ENCODE data around the gene FANCI.

The FANCI gene

GRCh38 chr15:89330881-89331595, 87.3 kb downstream of the FANCI start:
- DNase-seq (ENCODE audit: low read depth in 4 of 4, low spot score in 1 of 4), result no peak

- DNase-seq (ENCODE audit: low read depth in 4 of 4, low spot score in 1 of 4), result no peak
Observed at GRCh38 chr15:89332446-89332845, 88.7 kb downstream of the FANCI start.

GRCh38 chr15:89333011-89333860, 89.5 kb downstream of the FANCI start:
- DNase-seq (ENCODE audit: low read depth in 4 of 4, low spot score in 1 of 4), result no peak

- DNase-seq (ENCODE audit: low read depth in 4 of 4, low spot score in 1 of 4), result no peak
Observed at GRCh38 chr15:89333959-89334509, 90.3 kb downstream of the FANCI start.

- DNase-seq (ENCODE audit: low read depth in 4 of 4, low spot score in 1 of 4), result peak; percentile 89 to 99 (median 98)
Observed at GRCh38 chr15:89334510-89335297, 90.9 kb downstream of the FANCI start, which contains the start of gene POLG. Gene POLG, minus strand, starts transcription at chr15:89334824. Its CDS starts 1,070 bp downstream, at chr15:89333754.

GRCh38 chr15:89335298-89336041, 91.7 kb downstream of the FANCI start:
- peak in 1 of 4 experiments; percentile 16 for DNase-seq (ENCODE audit: low read depth in 4 of 4, low spot score in 1 of 4)

GRCh38 chr15:89338036-89338435, 94.3 kb downstream of the FANCI start:
- no peak for DNase-seq (ENCODE audit: low read depth in 4 of 4, low spot score in 1 of 4)

- no peak for DNase-seq (ENCODE audit: low read depth in 4 of 4, low spot score in 1 of 4)
Observed at GRCh38 chr15:89340573-89340972, 96.8 kb downstream of the FANCI start.

GRCh38 chr15:89341316-89342005, 97.7 kb downstream of the FANCI start:
- no peak for DNase-seq (ENCODE audit: low read depth in 4 of 4, low spot score in 1 of 4)

GRCh38 chr15:89342840-89343239, 99.1 kb downstream of the FANCI start:
- DNase-seq (ENCODE audit: low read depth in 4 of 4, low spot score in 1 of 4), result no peak

- no peak for DNase-seq (ENCODE audit: low read depth in 4 of 4, low spot score in 1 of 4)
Observed at GRCh38 chr15:89345248-89345647, 101.5 kb downstream of the FANCI start.

- no peak for DNase-seq (ENCODE audit: low read depth in 4 of 4, low spot score in 1 of 4)
Observed at GRCh38 chr15:89346516-89347231, 102.9 kb downstream of the FANCI start.

GRCh38 chr15:89349206-89349558, 105.4 kb downstream of the FANCI start:
- DNase-seq (ENCODE audit: low read depth in 4 of 4, low spot score in 1 of 4), result no peak

- no peak for DNase-seq (ENCODE audit: low read depth in 4 of 4, low spot score in 1 of 4)
Observed at GRCh38 chr15:89352476-89352875, 108.7 kb downstream of the FANCI start.

- DNase-seq (ENCODE audit: low read depth in 4 of 4, low spot score in 1 of 4), result no peak
Observed at GRCh38 chr15:89353991-89354390, 110.2 kb downstream of the FANCI start.

GRCh38 chr15:89356634-89357298, 113.0 kb downstream of the FANCI start:
- DNase-seq (ENCODE audit: low read depth in 4 of 4, low spot score in 1 of 4), result no peak

GRCh38 chr15:89358435-89358754, 114.6 kb downstream of the FANCI start:
- DNase-seq (ENCODE audit: low read depth in 4 of 4, low spot score in 1 of 4), result no peak

- peak; percentile 54 to 79 (median 65) for DNase-seq (ENCODE audit: low read depth in 4 of 4, low spot score in 1 of 4)
Observed at GRCh38 chr15:89358755-89359439, 115.1 kb downstream of the FANCI start.
